H9 (cell line): ENCODE results near the gene PREX1. TPM values are rescaled to one million over a fixed set of nuclear protein-coding genes. Genes with fewer than 3 reads are reported as not detected.

ENCODE experiments used
- DNase-seq: peaks from one replicate; pipeline ENCODE4 v3.0.0-alpha.2; 2017
- H2AFZ ChIP-seq: one replicate; pipeline ENCODE4 v1.6.1; 2013; ENCODE audit warnings: mild to moderate bottlenecking, low read length, control low read depth, moderate library complexity
- H2AK5ac ChIP-seq: 2 replicates; pipeline ENCODE4 v1.6.1; 2013; ENCODE audit warnings: low read length, control low read depth, mixed read lengths; ENCODE audit not compliant: insufficient read length
- H2BK120ac ChIP-seq: one replicate; pipeline ENCODE4 v1.6.1; 2013; ENCODE audit warnings: low read depth, mild to moderate bottlenecking, low read length, control low read depth, inconsistent platforms; ENCODE audit not compliant: poor library complexity, severe bottlenecking
- H2BK12ac ChIP-seq: 2 replicates; pipeline ENCODE4 v1.6.1; 2013; ENCODE audit warnings: low read length, control low read depth, mixed read lengths, low read depth; ENCODE audit not compliant: insufficient read length
- H2BK15ac ChIP-seq: 2 replicates; pipeline ENCODE4 v1.6.1; 2013; ENCODE audit warnings: low read depth, low read length, control low read depth
- H2BK20ac ChIP-seq: one replicate; pipeline ENCODE4 v1.6.1; 2013; ENCODE audit warnings: low read depth, mild to moderate bottlenecking, low read length, control low read depth, inconsistent platforms; ENCODE audit not compliant: poor library complexity, severe bottlenecking
- H2BK5ac ChIP-seq: 2 replicates; pipeline ENCODE4 v1.6.1; 2013; ENCODE audit warnings: low read length, control low read depth, mixed read lengths; ENCODE audit not compliant: insufficient read length
- H3K14ac ChIP-seq: 2 replicates; pipeline ENCODE4 v1.6.1; 2013; ENCODE audit warnings: low read length, control low read depth; ENCODE audit not compliant: insufficient read depth
- H3K18ac ChIP-seq: 2 replicates; pipeline ENCODE4 v1.6.1; 2013; ENCODE audit warnings: low read depth, mild to moderate bottlenecking, mixed read lengths, low read length, control low read depth; ENCODE audit not compliant: insufficient read length
- H3K23ac ChIP-seq: 2 replicates; pipeline ENCODE4 v1.6.1; 2013; ENCODE audit warnings: low read length, control low read depth, mixed read lengths, low read depth; ENCODE audit not compliant: insufficient read length
- H3K23me2 ChIP-seq: 2 replicates; pipeline ENCODE4 v1.6.1; 2013; ENCODE audit warnings: low read depth, mild to moderate bottlenecking, mixed read lengths, low read length, control low read depth; ENCODE audit not compliant: insufficient read length, poor library complexity, severe bottlenecking
- H3K27ac ChIP-seq: 2 replicates; pipeline ENCODE4 v1.5.1; 2013; ENCODE audit warnings: low read length, control low read depth, mixed read lengths, low read depth; ENCODE audit not compliant: insufficient read length
- H3K27me3 ChIP-seq: 2 replicates; pipeline ENCODE4 v1.6.1; 2013; ENCODE audit warnings: low read length, control low read depth, inconsistent platforms; ENCODE audit not compliant: insufficient read depth
- H3K4ac ChIP-seq: 2 replicates; pipeline ENCODE4 v1.6.1; 2013; ENCODE audit warnings: low read depth, mild to moderate bottlenecking, control low read depth, inconsistent platforms, low read length, moderate library complexity
- H3K4me1 ChIP-seq: 2 replicates; pipeline ENCODE4 v1.6.1; 2013; ENCODE audit warnings: low read length, control low read depth, inconsistent platforms; ENCODE audit not compliant: insufficient read depth
- H3K4me2 ChIP-seq: 2 replicates; pipeline ENCODE4 v1.6.1; 2013; ENCODE audit warnings: low read length, control low read depth, mixed read lengths; ENCODE audit not compliant: insufficient read length, insufficient read depth
- H3K56ac ChIP-seq: 2 replicates; pipeline ENCODE4 v1.6.1; 2013; ENCODE audit warnings: low read depth, mild to moderate bottlenecking, mixed read lengths, low read length, control low read depth; ENCODE audit not compliant: insufficient read length
- H3K79me1 ChIP-seq: 2 replicates; pipeline ENCODE4 v1.6.1; 2013; ENCODE audit warnings: low read depth, mild to moderate bottlenecking, moderate library complexity, low read length, control low read depth, inconsistent platforms; ENCODE audit not compliant: insufficient read depth, poor library complexity, severe bottlenecking
- H3K79me2 ChIP-seq: 2 replicates; pipeline ENCODE4 v1.6.1; 2013; ENCODE audit warnings: low read length, control low read depth, inconsistent platforms; ENCODE audit not compliant: insufficient read depth
- H3K9ac ChIP-seq: 2 replicates; pipeline ENCODE4 v1.6.1; 2013; ENCODE audit warnings: low read length, control low read depth, mixed read lengths; ENCODE audit not compliant: insufficient read length; ENCODE audit errors: extremely low read depth
- H3K9me3 ChIP-seq: one replicate; pipeline ENCODE4 v1.6.1; 2013; ENCODE audit warnings: low read depth, low read length, inconsistent platforms; ENCODE audit not compliant: control insufficient read depth
- H3T11ph ChIP-seq: one replicate; pipeline ENCODE4 v1.6.1; 2013; ENCODE audit warnings: mild to moderate bottlenecking, low read length, control low read depth, inconsistent platforms
- H4K20me1 ChIP-seq: one replicate; pipeline ENCODE4 v1.6.1; 2013; ENCODE audit not compliant: control insufficient read depth, insufficient read length, insufficient read depth
- H4K5ac ChIP-seq: 2 replicates; pipeline ENCODE4 v1.6.1; 2013; ENCODE audit warnings: low read depth, mild to moderate bottlenecking, mixed read lengths, low read length, control low read depth; ENCODE audit not compliant: insufficient read length
- H4K8ac ChIP-seq: replicated peaks from 2 replicates; pipeline ENCODE4 v1.6.1; 2013; ENCODE audit warnings: low read length, control low read depth, mixed read lengths, low read depth; ENCODE audit not compliant: insufficient read length
- H4K91ac ChIP-seq: 2 replicates; pipeline ENCODE4 v1.6.1; 2013; ENCODE audit warnings: low read depth, mild to moderate bottlenecking, moderate library complexity, mixed read lengths, low read length, control low read depth; ENCODE audit not compliant: insufficient read length
- H3K27ac Mint-ChIP-seq, 3 experiments: 2 replicates in 2 of 3; 3 replicates in 1 of 3; pipeline ENCODE4 v1.8.0; 2020 to 2021; ENCODE audit warnings: mixed read lengths in 3 of 3, mild to moderate bottlenecking in 1 of 3, moderate library complexity in 1 of 3
- H3K27me3 Mint-ChIP-seq: 2 replicates; pipeline ENCODE4 v1.8.0; 2021; ENCODE audit warnings: low read depth, mild to moderate bottlenecking, moderate library complexity, mixed read lengths
- H3K36me3 Mint-ChIP-seq, 3 experiments: 2 replicates in 2 of 3; 3 replicates in 1 of 3; pipeline ENCODE4 v1.8.0; 2020 to 2021; ENCODE audit warnings: low read depth in 3 of 3, mixed read lengths in 3 of 3; ENCODE audit not compliant: insufficient read depth in 1 of 3
- H3K4me1 Mint-ChIP-seq, 2 experiments: 2 replicates each; pipeline ENCODE4 v1.8.0; 2020; ENCODE audit warnings: mixed read lengths in 2 of 2
- H3K4me3 Mint-ChIP-seq, 2 experiments: 2 replicates in 1 of 2; 3 replicates in 1 of 2; pipeline ENCODE4 v1.8.0; 2020 to 2021; ENCODE audit warnings: mild to moderate bottlenecking in 2 of 2, mixed read lengths in 2 of 2, moderate library complexity in 1 of 2
- H3K9me3 Mint-ChIP-seq, 2 experiments: 2 replicates in 1 of 2; 3 replicates in 1 of 2; pipeline ENCODE4 v1.8.0; 2020; ENCODE audit warnings: mild to moderate bottlenecking in 2 of 2, mixed read lengths in 2 of 2, moderate library complexity in 1 of 2
- WGBS: extraction: QIAGEN DNeasy Blood & Tissue Kit; methylation state at CpG from one replicate; pipeline ENCODE4 v1.1.7; 2013; ENCODE audit warnings: missing lambda C conversion rate, low lambda C conversion rate, mixed read lengths; ENCODE audit not compliant: insufficient read length; ENCODE audit errors: extremely low coverage; 5-methylcytosine and 5-hydroxymethylcytosine counted together
- total RNA-seq: library from RNA; stranded (reverse); gene quantifications from 2 replicates; pipeline ENCODE4 v1.2.1, GENCODE V29; 2021
- TF ChIP-seq, protein P1 (sequence below): fragments of 200-600 bp; sonication (generic); conservative IDR thresholded peaks from 3 replicates; pipeline ENCODE4 v1.8.0; 2021; ENCODE audit warnings: antibody characterized with exemption, mild to moderate bottlenecking

Gene PREX1
- total RNA-seq, 1 experiment from 2014 or later: 6.6 TPM

GRCh38 chr20:48834278-48834677 is 6.5 kb upstream of the PREX1 start:
- H3K27me3 Mint-ChIP-seq: peaks cover 62% of the 10 kb centered on the region
- Histone ChIP-seq H2BK20ac (no peak overlapping the region), H2BK12ac (no peak overlapping the region), H3K79me2 (no peaks in the 10 kb centered on the region), H3K14ac (no peak overlapping the region), H3K23me2 (no peaks in the 10 kb centered on the region), H3K23ac (no peak overlapping the region), H2AK5ac (no peak overlapping the region), H4K5ac (no peak overlapping the region), H4K20me1 (no peaks in the 10 kb centered on the region), H3K4ac (no peak overlapping the region), H3K79me1 (no peaks in the 10 kb centered on the region), H3K4me1 (no peaks in the 10 kb centered on the region), H3T11ph (no peak overlapping the region), H2BK120ac (peak overlapping the region; percentile 17), H3K27ac (no peak overlapping the region), H3K4me2 (no peak overlapping the region), H2AFZ (no peak overlapping the region), H2BK15ac (no peak overlapping the region), H3K18ac (no peak overlapping the region), H3K27me3 (peaks cover 4% of the 10 kb centered on the region; the same call in 1 of the 2 replicates), H4K91ac (no peak overlapping the region), H3K56ac (no peak overlapping the region), H4K8ac (no peak overlapping the region), H3K9me3 (no peaks in the 10 kb centered on the region), H2BK5ac (no peak overlapping the region), H3K9ac (no peak overlapping the region)
- H3K4me3 Mint-ChIP-seq: no peak overlapping the region
- no CpG with 5 or more reads among the region's 2 CpGs for WGBS
- H3K9me3 Mint-ChIP-seq: no peaks in the 10 kb centered on the region
- TF ChIP-seq, protein P1, sequence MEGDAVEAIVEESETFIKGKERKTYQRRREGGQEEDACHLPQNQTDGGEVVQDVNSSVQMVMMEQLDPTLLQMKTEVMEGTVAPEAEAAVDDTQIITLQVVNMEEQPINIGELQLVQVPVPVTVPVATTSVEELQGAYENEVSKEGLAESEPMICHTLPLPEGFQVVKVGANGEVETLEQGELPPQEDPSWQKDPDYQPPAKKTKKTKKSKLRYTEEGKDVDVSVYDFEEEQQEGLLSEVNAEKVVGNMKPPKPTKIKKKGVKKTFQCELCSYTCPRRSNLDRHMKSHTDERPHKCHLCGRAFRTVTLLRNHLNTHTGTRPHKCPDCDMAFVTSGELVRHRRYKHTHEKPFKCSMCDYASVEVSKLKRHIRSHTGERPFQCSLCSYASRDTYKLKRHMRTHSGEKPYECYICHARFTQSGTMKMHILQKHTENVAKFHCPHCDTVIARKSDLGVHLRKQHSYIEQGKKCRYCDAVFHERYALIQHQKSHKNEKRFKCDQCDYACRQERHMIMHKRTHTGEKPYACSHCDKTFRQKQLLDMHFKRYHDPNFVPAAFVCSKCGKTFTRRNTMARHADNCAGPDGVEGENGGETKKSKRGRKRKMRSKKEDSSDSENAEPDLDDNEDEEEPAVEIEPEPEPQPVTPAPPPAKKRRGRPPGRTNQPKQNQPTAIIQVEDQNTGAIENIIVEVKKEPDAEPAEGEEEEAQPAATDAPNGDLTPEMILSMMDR: no peak
- no peak for DNase-seq
- H3K27ac Mint-ChIP-seq: no peak overlapping the region
- H3K4me1 Mint-ChIP-seq: peaks cover 4 to 10% of the 10 kb centered on the region in 2 experiments; a peak in 3 of 4 replicates
- no peaks in the 10 kb centered on the region for H3K36me3 Mint-ChIP-seq
